Testis (tissue), 3 donors: ENCODE data around the gene CAMP. TPM values are rescaled to one million over a fixed set of nuclear protein-coding genes. Genes with fewer than 3 reads are reported as not detected.

ENCODE experiments used
- DNase-seq: peaks from one replicate; pipeline ENCODE4 v3.0.0-alpha.2; 2019
- H3K27ac ChIP-seq, 2 donors: fragments of 200-600 bp; sonication (generic); one replicate each; pipeline ENCODE4 v1.5.1; 2019
- H3K27me3 ChIP-seq: fragments of 200-600 bp; sonication (generic); one replicate; pipeline ENCODE4 v1.5.1; 2019
- H3K36me3 ChIP-seq: fragments of 200-600 bp; sonication (generic); one replicate; pipeline ENCODE4 v1.5.1; 2017; ENCODE audit warnings: low read depth; ENCODE audit errors: missing control alignments
- H3K4me1 ChIP-seq: fragments of 200-600 bp; sonication (generic); one replicate; pipeline ENCODE4 v1.5.1; 2019
- H3K4me3 ChIP-seq, 2 donors: fragments of 200-600 bp; sonication (generic); one replicate each; pipeline ENCODE4 v1.5.1; 2017 to 2019
- H3K9me3 ChIP-seq: fragments of 200-600 bp; sonication (generic); one replicate; pipeline ENCODE4 v1.5.1; 2017
- CTCF ChIP-seq, 3 experiments: fragments of 450-650 bp in 2 of 3; fragments of 200-600 bp in 1 of 3; sonication (generic) in 1 of 3; IDR thresholded peaks; one replicate each; pipeline ENCODE4 v1.5.1; 2016 to 2019; ENCODE audit warnings: antibody characterized with exemption in 3 of 3, mild to moderate bottlenecking in 2 of 3, moderate library complexity in 1 of 3
- POLR2A ChIP-seq: fragments of 450-650 bp; IDR thresholded peaks from one replicate; pipeline ENCODE4 v1.6.1; 2017; ENCODE audit warnings: antibody characterized with exemption, mild to moderate bottlenecking, moderate library complexity
- WGBS, 2 donors: methylation state at CpG; one replicate each; pipeline ENCODE4 v1.1.5; 2018; 5-methylcytosine and 5-hydroxymethylcytosine counted together
- intact Hi-C: fragments of 100-400 bp; cut with DNase I; formaldehyde crosslinking; loops from one replicate; pipeline ENCODE4 v1.15.1; 2023; ENCODE audit warnings: low total_unique reads
- polyA plus RNA-seq: library from polyadenylated mRNA; stranded (reverse); fragments of 350-450 nt; fragmentation: Illumina TruSeq; extraction: RNeasy Lipid Tissue Mini Kit (QIAGEN cat#74804); gene quantifications from one replicate; pipeline ENCODE4 v1.2.3, GENCODE V29; 2014; ENCODE audit warnings: low read depth, low replicate concordance; ENCODE audit not compliant: insufficient read depth
- total RNA-seq, 2 donors: library from RNA; depleted of rRNA; stranded (reverse); fragments of >200 nt; gene quantifications; one replicate each; pipeline ENCODE4 v1.2.3, GENCODE V29; 2016

The CAMP gene
- total and polyA plus RNA-seq, 3 donors from 2014 or later: 1.4 to 2.8 (median 1.7) TPM

- WGBS, 2 donors: 25 to 50% methylated on average over 1 of the region's 1 CpG
- H3K27me3 ChIP-seq: no peaks in the 10 kb centered on the region
- intact Hi-C loops: no loop called here
- H3K27ac ChIP-seq: peak overlapping the region; percentile 68 to 79
- no peak overlapping the region for H3K4me3 ChIP-seq
- H3K9me3 ChIP-seq: no peaks in the 10 kb centered on the region
- DNase-seq: peak; percentile 39
- no peak for TF ChIP-seq POLR2A
- no peak for TF ChIP-seq CTCF (IDR thresholded peaks at IDR 0.05)
- peaks cover 48% of the 10 kb centered on the region for H3K4me1 ChIP-seq
- H3K36me3 ChIP-seq: no peaks in the 10 kb centered on the region
Measured at GRCh38 chr3:48236531-48236930, 13.2 kb downstream of the CAMP start.

- intact Hi-C loops: no loop called here
- no peaks in the 10 kb centered on the region for H3K9me3 ChIP-seq
- no peak for DNase-seq
- H3K27ac ChIP-seq: no peak overlapping the region
- peaks cover 36% of the 10 kb centered on the region for H3K4me1 ChIP-seq
- H3K27me3 ChIP-seq: no peaks in the 10 kb centered on the region
- no peaks in the 10 kb centered on the region for H3K36me3 ChIP-seq
- no peak overlapping the region for H3K4me3 ChIP-seq
- WGBS, 2 donors: 67 to 78% methylated on average over 15 of the region's 15 CpGs
- no peak for TF ChIP-seq POLR2A
- TF ChIP-seq CTCF (IDR thresholded peaks at IDR 0.05): no peak
Measured at GRCh38 chr3:48238531-48239085, 15.3 kb downstream of the CAMP start.

- peaks cover 39% of the 10 kb centered on the region for H3K4me1 ChIP-seq
- H3K27ac ChIP-seq: peak overlapping the region; percentile 34 to 75
- 40 to 49% methylated on average over 20 of the region's 20 CpGs for WGBS, 2 donors
- no peaks in the 10 kb centered on the region for H3K36me3 ChIP-seq
- TF ChIP-seq POLR2A (no peak), CTCF (IDR thresholded peaks at IDR 0.05) (no peak)
- peak overlapping the region; percentile 69 to 79 for H3K4me3 ChIP-seq
- no peaks in the 10 kb centered on the region for H3K27me3 ChIP-seq
- DNase-seq: peak; percentile 40
- H3K9me3 ChIP-seq: no peaks in the 10 kb centered on the region
- intact Hi-C loops: no loop called here
Measured at GRCh38 chr3:48240000-48240963, 17.0 kb downstream of the CAMP start.

- no peaks in the 10 kb centered on the region for H3K36me3 ChIP-seq
- no peaks in the 10 kb centered on the region for H3K27me3 ChIP-seq
- 51 to 60% methylated on average over 26 of the region's 26 CpGs for WGBS, 2 donors
- H3K4me1 ChIP-seq: peaks cover 25% of the 10 kb centered on the region
- H3K27ac ChIP-seq: peak overlapping the region; percentile 34 to 75
- no peaks in the 10 kb centered on the region for H3K9me3 ChIP-seq
- H3K4me3 ChIP-seq: peak overlapping the region; percentile 69 to 79
- peak; percentile 15 for DNase-seq
- intact Hi-C loops: no loop called here
- TF ChIP-seq POLR2A (no peak), CTCF (IDR thresholded peaks at IDR 0.05) (no peak)
Measured at GRCh38 chr3:48241796-48242455, 18.6 kb downstream of the CAMP start.
